Fibroblast of skin of right quadriceps (primary cell): ENCODE measurements around the gene TNXB.
"Not testable (repeated sequence)": the region's sequence is repeated elsewhere in the genome, so short reads cannot be mapped to it uniquely, and the experiment has no call there.

Experiments
- DNase-seq: peaks from one replicate; pipeline ENCODE4 v3.0.0-alpha.2; 2013

Gene TNXB

DNA sequence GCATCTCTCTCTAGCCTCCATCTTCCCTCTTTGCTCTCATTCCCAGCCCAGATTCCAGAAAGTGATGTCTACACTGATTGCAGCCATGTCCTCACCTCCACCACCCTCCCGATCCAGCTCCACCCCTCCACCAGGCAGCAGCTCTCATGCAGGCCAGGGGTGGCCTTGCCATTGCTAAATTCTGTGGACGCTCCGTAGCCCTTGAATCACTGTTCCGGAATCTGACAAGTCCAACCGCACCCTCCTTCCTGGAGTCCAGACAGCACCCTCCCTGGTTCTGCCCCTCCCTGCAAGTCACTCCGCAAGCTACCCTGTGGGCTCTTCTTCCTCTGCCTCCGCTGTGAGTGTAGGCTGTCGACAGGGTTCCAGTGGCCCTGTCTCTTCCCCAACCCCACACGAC is 26.2 kb downstream of the TNXB start:
- DNase-seq, result peak; percentile 75

DNA sequence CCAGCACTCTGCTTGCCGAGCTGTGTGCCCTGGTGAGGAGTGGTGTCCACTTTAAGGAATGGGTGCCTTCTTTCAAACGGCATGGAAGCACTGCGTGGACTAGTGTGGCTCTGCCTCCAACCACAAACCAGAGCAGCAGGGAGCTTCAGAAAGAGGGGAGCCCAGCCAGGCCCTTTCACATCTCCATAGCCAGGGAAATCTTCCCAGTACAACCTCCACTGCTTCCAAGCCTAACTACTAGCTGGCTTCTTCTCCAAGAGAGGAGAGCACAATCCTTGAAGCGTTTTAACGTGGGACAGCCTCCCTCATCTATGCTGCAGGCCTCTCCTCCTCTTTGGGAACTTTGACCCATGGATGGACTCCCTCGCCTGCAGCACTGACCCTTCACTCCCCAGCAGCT is 26.7 kb downstream of the TNXB start:
- DNase-seq, result no peak

DNA sequence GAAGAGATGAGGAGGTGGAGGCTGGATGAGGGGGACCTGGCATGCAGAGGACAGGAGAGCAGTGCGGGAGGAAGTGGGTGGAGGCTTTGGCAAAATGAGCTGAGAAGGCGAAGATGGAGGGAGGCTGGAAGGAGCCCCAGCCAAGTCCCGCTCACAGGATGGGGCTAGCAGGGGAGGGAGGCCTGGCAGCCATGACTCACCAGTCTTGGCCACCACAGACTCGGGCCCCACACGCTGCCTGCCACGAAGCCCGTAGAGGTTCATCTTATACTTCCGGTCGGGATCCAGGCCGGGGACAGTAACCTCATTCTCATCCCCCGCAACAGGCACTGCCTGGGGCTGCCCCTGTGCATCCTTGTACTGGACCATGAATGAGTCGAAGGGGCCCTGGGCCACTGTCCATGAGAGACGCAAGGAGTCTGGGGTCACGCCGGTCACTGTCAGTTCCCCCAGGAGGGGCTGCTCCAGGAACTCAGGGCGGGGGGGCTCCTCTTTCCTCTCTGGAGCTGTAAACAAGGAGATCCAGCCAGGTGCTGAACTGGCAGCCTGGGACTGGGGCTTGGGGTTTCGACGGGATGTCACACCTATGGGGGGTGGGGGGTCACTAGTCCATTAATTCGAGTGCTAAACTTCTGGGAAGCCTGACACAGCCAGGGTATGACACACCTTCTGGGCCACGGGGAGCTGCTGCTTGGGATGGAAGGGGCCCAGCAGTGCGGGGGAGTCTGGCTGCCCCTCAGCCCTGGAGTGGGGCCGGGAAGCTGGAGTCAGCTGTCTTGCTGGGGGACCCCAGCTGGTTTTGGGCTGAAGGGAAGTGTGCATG is 27.8 kb downstream of the TNXB start:
- peak; percentile 84 for DNase-seq

DNA sequence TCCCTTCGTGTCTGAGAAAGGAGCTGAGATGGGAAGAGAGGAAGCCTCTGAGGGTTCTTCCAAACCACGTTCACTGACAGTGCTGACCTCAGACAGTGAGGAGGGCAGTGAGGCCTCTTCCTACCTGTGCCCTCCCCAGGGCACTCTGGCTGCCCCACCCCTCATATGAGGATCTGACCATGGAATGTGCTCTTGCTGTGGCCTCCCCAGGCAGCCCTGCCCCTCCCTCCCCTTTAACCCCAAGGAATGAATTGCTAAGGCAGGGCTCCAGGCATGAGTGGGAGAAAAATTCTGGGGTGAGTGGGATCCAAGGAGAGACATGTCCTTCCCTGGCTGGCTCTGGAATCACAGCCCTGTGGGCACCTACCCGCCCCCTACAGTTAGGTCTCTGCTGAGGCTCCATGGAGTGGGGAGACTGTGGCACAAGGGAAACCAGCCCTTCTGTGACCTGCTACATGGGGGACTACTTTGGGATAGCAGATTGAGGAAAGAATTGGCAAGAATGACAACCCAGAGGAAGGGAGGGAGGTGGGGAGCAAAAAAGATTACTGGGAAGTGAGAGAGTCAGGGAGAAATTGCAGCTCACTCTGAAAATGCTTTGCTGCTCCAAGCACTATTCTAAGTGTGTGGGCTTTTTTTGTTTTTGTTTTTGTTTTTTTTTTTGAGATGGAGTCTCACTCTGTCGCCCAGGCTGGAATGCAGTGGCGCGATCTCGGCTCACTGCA is 29.4 kb downstream of the TNXB start:
- no peak for DNase-seq

DNA sequence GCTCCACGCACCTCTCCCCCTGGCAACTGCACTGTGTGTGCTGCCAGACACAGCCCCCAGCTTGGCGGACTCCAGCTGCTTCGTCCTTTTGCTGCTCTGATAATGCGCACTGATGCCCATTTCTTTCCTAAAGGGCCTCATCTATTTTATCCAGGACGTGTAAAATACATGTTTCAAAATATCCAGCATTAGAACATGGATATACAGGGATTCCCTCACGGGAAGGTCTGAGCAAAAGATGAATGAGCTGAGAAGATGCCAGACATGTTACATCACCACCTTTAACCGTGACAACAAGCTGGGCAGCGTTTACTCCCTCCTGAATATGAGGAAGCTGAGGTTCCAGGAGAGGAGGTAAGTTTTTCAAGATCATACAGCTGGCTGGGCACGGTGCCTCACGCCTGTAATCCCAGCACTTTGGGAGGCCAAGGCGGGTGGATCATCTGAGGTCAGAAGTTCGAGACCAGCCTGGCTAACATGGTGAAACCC is 32.8 kb downstream of the TNXB start:
- peak; percentile 86 for DNase-seq

DNA sequence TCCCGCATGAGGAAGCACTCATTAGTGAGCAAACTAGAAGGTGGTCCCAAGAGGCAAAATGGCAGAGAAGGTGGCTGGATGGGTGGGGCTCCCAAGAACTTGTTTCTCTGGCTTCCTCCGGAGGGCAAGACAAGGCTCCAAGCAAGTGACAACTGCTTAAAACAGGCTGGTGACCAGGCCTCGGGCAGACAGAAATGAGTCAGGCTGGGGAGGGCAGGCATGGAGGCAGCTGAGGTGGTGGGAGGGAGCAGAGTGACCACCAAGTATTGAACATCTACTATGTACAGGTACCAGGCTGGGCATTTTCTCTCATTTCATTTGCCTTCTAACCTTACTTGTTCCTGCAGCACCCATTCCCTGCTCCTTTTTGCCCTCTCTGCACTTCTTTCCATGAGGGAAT is 33.4 kb downstream of the TNXB start:
- no peak for DNase-seq

DNA sequence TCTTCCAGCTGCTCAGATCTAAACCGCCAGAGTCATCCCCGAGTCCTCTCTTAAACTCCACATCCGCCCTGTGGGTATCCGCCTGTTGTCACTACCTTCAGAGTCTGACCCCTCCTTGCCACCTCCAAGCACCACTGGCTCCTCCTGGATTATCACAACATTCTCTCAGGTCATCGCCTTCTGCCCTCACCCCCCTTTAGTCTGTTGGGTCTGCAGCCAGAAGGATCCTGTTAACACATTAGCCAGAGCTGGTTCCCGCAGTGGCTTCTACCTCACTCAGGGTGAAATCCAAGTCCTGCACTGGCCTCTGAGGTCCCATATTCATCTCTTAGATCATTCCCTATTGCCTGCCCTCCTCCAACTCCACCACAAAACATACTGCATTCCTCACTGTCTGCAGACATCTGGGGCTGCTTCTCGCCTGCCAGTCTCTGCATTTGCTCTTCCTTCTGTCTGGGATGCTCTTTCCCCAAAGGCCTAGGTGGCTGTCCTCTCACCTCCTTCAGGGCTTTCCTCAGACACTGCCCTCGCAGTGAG is 34.1 kb downstream of the TNXB start:
- DNase-seq, result peak; percentile 56

DNA sequence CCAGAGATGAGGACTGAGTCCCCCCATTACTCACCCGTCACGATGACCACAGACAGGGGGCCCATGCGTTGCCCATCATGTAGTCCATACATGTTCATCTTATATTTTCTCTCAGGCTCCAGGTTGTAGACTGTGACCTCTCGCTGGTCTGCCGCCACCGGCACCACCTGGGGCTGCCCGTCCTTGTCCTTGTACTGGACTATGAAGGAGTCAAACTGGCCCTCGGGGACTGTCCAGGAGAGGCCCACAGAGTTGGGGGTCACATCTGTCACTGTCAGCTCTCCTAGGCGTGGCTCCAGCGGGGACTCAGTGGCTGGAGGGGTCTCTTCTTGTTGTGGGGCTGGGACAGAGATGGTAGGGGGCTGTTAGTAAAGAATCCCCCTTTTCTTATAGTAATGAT is 35.5 kb downstream of the TNXB start:
- no peak for DNase-seq

DNA sequence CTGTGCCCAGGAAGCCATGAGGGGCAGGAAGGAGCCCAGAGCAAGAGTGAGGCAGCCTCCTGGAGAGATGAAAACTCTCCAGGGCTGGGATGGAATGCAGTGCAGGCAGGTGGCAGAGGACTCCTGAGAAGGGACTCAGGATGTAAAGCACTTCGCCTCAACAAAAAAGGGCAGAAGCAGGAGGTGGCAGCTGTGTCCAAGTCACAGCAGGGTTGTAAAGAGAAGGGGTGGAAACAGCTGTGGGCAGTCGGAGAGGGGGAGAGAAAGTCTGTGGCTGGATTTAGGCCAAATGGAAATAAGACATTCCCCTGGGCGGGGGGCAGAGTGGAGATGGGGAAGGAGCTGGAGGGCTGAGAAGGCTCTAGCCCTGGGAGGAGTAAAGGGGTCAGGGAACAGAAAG is 36.0 kb downstream of the TNXB start:
- no peak for DNase-seq

DNA sequence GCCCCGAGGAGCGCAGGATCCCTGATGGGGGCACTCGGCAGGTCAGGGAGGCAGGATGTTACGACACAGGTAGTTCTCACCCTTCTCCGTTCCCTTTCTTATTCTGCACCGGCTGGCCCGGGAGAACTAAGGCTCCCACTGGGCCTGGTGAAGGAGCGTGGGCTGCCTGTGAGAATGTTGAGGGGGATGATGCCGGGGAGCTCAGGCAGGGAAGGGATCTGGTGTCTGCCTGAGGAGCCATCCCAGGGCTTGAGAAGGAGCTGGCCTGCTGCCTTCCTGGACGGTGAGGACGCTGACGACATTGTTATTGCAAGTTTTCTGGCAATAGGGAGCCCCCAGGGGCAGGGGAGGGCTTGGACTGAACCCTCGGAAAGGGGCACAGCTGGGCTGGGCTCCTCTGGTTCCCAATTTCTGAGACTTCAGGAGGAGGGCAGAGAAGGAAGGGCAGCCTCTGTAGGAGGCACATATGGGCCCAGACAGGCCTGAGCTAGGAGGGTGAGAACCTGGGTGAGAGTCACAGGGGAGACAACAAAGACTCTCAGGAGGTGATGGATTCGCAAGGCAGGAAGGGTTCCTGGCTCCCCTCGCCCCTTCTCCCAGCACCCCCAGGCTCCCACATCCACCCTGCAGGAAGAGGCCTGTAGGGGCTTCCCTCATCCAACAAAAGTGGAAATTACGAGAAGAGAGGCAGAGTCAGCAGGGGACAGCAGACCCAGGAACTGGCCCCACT is 38.2 kb downstream of the TNXB start:
- DNase-seq, result no peak

DNA sequence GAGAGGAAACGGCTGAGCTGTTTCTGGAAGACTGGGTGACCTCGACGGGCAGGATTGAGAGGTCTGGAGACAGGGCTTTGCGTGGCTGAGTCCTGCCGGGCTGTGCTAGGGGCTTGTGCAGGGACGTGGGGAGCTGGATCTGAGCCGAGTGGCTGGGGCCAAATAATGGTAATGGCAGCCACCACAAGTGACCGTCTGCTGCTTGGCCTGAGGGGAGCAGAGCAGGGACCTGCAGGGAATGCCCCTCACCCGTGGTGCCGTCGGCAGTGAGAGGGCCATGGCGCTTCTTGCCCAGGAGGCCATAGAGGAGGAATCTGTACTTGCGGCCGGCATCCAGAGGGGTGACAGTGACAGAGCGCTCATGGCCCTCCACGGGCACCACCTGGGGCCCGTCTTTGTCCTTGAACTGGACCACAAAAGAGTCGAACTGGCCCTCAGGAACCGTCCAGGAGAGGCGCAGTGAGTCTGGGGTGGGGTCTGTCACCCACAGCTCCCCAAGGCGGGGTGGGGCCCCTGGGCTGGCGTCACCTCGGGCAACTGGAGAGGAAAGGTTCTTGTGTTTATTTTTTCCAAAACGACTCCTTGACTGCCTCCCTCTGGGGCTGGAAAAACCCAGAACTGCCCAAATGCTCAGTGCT is 39.1 kb downstream of the TNXB start:
- DNase-seq, result no peak

DNA sequence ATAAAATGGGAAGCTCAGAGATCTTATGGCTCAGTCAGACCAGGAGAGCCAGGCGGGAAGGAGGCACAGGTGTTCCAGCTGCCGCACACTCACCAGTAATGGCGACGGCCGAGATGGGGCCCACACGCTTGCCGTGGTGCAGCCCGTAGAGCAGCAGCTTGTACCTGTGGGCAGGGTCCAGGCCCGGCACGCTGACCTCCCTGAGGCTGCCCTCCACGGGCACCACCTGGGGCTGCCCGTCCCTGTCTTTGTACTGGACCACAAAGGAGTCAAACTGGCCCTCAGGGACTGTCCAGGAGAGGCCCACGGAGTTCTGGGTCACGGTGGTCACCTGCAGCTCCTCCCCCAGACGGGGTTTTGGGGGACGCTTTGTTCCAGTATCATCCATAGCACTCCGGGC is 39.7 kb downstream of the TNXB start:
- DNase-seq, result no peak

DNA sequence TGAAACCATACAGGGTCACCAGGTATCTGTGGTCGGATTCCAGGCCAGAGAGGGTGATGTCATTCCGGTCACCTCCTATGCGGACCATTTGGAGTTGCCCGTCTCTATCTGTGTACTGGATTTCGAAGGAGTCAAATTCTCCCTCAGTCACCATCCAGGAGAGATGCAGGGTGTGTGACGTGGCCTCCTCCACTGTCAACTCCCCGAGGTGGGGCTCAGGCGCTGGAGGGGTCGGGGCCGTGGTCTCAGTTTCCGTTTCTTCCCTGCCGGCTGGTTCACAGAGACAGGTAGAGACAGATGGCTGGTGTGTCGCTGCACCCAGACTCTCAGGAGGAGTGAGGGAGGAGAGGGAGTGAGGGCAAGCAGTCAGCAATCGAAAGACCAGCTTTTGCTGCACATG is 40.3 kb downstream of the TNXB start:
- DNase-seq, result no peak

DNA sequence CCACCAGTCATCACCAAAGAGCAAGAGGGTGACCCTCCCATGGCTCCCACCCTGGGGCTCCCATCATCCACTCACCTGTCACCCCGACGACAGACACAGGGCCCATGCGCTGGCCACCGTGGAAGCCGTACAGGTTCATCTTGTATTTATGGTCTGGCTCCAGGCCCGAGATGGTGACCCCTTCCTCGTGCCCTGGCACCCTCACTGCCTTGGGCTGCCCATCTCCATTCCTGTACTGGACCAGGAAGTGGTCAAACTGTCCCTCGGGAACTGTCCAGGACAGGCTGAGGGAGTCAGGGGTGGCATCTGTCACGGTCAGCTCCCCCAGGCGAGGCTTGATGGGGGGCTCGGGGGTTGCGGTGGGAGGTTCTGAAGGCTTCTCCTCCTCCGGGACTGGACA is 40.8 kb downstream of the TNXB start:
- DNase-seq, result not testable (repeated sequence)

DNA sequence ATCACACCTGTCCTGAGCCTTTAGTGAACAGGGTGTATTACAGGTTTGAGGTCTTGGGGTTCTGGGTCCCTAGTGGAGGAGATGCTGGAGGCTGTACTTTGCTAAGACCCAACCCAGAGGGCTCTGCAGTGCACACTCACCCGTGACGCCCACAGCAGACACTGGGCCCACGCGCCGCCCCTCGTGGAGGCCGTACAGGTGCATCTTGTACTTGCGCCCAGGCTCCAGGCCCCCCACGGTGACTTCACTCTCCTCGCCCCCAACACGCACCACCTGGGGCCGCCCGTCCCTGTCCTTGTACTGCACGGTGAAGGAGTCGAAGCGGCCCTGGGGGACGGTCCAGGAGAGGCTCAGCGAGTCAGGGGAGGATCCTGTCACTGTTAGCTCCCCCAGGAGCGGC is 41.6 kb downstream of the TNXB start:
- DNase-seq, result not testable (repeated sequence)

DNA sequence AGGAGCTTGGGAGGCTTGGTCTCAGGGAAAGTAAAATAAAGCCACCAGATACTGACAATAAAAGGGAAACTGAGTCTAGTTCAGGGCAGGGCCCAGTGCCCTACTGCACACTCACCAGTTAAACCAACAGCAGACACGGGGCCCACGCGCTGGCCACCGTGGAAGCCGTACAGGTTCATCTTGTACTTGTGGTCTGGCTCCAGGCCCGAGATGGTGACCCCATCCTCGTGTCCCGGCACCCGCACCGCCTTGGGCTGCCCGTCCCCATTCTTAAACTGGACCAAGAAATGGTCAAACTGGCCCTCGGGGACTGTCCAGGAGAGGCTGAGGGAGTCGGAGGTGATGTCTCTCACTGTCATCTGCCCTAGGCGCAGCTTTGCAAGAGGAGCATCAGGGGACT is 44.4 kb downstream of the TNXB start:
- DNase-seq, result no peak

DNA sequence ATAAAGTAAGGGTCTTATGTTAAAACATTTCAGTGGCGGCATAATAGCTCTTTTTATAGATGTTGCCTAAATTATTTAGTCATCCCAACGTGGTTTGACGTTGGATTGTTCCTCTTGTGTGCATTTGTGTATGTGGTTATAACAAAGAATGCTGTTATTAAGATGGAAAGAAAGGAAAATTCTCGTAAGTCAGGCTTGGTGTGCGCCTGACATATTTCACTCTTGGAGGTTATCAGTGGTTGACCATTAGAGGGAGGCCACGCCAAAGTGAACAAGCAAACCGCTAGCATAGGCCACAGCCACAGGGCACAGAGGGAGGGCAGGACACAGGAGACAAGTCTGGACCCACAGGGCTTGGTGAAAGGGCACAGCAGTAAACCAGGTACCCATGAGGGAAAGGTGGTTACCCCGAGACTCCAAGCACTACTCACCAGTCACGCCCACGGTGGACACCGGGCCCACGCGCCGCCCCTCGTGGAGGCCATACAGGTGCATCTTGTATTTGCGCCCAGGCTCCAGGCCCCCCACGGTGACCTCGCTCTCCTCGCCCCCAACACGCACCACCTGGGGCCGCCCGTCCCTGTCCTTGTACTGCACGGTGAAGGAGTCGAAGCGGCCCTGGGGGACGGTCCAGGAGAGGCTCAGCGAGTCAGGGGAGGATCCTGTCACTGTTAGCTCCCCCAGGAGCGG is 48.0 kb downstream of the TNXB start:
- DNase-seq, result no peak

DNA sequence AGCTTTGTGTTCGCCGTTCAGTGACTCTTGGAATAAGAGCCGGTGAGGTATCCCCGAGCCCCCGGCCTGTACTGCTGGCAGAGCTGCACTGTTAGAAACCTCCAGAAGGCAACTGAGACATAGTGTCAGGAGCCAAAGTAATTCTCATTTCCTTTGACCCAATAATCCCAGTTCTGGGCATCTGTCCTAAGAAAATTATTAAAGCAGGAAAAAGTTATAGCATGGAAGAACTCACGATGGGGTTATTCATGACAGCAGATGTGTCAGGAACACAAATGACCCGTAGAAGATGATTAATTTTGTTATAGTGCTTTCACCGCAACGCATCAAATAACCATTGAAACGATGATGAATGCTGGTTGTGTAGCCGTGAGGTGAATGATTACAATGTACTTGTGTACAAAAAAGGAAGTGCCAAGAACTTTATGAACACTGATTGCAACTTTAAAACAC is 50.6 kb downstream of the TNXB start:
- peak; percentile 15 for DNase-seq

DNA sequence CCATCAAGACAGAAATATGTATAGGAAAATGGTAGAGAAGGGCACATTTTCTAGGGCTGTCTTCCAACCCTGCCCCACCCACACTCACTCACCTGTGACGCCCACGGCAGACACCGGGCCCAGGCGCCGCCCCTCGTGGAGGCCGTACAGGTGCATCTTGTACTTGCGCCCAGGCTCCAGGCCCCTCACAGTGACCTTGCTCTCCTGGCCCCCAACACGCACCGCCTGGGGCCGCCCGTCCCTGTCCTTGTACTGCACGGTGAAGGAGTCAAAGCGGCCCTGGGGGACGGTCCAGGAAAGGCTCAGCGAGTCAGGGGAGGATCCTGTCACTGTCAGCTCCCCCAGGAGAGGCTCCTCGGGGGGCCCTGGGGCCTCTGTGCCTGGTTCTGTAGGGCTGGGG is 51.2 kb downstream of the TNXB start:
- DNase-seq, result no peak

DNA sequence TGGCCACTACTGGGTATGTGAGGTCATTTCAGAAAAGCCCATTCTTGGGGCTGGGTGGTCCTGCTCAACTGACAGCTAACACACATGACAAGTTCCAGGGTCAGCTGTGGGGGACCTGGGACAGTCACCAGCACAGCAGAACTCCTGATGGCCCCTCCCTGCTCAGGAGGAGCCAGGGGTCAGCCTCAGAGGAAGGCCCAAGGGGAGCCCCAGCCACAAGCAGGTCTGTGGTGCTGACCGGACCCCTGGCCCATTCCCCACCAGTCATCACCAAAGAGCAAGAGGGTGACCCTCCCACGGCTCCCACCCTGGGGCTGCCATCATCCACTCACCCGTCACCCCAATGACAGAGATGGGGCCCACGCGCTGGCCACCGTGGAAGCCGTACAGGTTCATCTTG is 52.9 kb downstream of the TNXB start:
- no peak for DNase-seq

DNA sequence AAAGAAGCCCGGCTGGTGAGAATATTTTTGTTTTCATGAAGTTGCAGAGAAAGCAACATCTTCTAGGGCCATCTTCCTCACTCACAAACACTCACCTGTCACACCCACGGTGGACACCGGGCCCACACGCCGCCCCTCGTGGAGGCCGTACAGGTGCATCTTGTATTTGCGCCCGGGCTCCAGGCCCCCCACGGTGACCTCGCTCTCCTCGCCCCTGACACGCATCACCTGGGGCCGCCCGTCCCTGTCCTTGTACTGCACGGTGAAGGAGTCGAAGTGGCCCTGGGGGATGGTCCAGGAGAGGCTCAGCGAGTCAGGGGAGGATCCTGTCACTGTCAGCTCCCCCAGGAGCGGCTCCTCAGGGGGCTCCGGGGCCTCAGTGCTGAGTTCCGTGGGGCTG is 53.4 kb downstream of the TNXB start:
- DNase-seq, result not testable (repeated sequence)

DNA sequence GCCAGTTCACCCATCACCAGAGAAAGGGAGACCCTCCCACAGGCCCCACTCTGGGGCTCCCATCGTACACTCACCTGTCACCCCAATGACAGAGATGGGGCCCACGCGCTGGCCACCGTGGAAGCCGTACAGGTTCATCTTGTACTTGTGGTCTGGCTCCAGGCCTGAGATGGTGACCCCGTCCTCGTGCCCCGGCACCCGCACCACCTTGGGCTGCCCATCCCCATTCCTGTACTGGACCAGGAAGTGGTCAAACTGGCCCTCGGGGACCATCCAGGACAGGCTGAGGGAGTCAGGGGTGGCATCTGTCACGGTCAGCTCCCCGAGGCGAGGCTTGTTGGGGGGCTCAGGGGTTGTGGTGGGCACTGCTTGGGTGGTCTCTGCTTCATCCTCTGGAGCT is 55.8 kb downstream of the TNXB start:
- DNase-seq, result not testable (repeated sequence)
